Ascending aorta (tissue), 2 donors: Measurements from ENCODE around the gene RPL23. TPM values are rescaled to one million over a fixed set of nuclear protein-coding genes. Genes with fewer than 3 reads are reported as not detected.

Experiments used
- DNase-seq, 2 donors: peaks; one replicate each; pipeline ENCODE4 v3.0.0-alpha.2; 2019; ENCODE audit warnings: low spot score in 2 of 2
- H3K27ac ChIP-seq, 2 donors: fragments of 200-600 bp; sonication (generic); one replicate each; pipeline ENCODE4 v1.5.1; 2016 to 2017; ENCODE audit warnings: mild to moderate bottlenecking in 1 of 2
- H3K27me3 ChIP-seq: fragments of 200-600 bp; sonication (generic); one replicate; pipeline ENCODE4 v1.5.1; 2017
- H3K36me3 ChIP-seq, 2 donors: fragments of 200-600 bp; sonication (generic); one replicate each; pipeline ENCODE4 v1.5.1; 2016
- H3K4me1 ChIP-seq, 2 donors: fragments of 200-600 bp; sonication (generic); one replicate each; pipeline ENCODE4 v1.5.1; 2016 to 2017; ENCODE audit warnings: mild to moderate bottlenecking in 1 of 2
- H3K4me3 ChIP-seq, 2 donors: fragments of 200-600 bp; sonication (generic); one replicate each; pipeline ENCODE4 v1.5.1; 2016 to 2017; ENCODE audit warnings: mild to moderate bottlenecking in 1 of 2
- H3K9me3 ChIP-seq, 2 donors: fragments of 200-600 bp; sonication (generic); one replicate each; pipeline ENCODE4 v1.5.1; 2016
- intact Hi-C: fragments of 100-400 bp; cut with DNase I; formaldehyde crosslinking; loops from one replicate; pipeline ENCODE4 v1.15.1; 2023
- total RNA-seq: library from RNA; depleted of rRNA; stranded (reverse); fragments of >200 nt; gene quantifications from one replicate; pipeline ENCODE4 v1.1.0, GENCODE V29; 2016
- TF ChIP-seq, protein P1 (sequence below), 3 experiments: fragments of 200-600 bp in 2 of 3; fragments of 450-650 bp in 1 of 3; sonication (generic) in 2 of 3; IDR thresholded peaks; one replicate each; pipeline ENCODE4 v1.5.1; 2016 to 2019; ENCODE audit warnings: antibody characterized with exemption in 3 of 3, mild to moderate bottlenecking in 1 of 3, moderate library complexity in 1 of 3

Gene RPL23
- 1,091 TPM for total RNA-seq

DNA sequence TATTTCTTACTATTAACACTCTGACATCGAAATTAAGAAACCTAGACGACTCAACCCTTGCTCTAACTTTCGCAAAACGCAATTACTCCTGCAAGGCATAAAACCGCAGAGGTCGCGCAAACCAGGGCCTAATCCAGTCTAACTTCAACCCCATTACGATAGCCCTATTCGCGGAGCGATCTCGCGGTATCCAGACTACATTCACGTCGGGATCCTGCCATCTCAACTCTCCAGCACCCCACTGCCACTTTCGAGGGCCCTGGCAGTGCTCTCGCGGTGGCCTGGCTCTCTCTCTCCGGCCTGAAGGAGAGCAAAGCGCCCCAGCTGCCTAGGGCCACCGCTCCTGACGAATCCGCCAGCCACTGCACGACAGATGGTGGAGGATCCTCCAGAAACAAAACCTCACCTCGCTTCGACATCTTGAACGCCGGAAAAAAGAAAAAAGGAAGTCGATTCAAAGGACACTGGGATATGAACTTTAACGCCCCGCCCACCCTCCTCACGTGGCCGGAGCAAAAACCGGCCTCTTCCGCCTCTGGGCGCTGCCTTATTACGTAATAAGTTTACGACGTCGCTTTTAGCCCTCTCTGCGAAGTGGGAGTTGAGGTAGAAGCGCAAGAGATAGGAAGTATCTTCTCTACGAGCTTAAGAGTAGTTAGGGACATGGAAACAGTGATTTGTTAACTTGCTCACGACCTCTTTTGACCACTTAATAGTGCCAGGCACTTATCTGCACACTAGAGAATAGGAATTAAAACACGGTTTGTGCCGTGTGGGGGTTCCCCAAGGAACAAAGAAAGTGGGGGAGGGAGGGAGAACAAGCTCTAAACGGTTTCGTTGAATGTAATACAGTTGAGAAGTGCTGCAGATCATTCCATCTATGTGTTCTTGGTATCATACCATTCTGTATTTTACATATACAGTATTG is at the start of gene RPL23:
RPL23 (minus strand) TSS at position 430 of the 928 bp plus-strand sequence; CDS start at position 419, 11 bp downstream.
- Histone ChIP-seq H3K4me3 (peak within 1 kb of the TSS; percentile 70 to 80), H3K4me1 (peaks cover 13 to 19% of the 10 kb centered on the region in 2 donors), H3K27me3 (no peaks in the 10 kb centered on the region), H3K27ac (peak within 1 kb of the TSS; percentile 87 to 91), H3K9me3 (no peaks in the 10 kb centered on the region), H3K36me3 (peaks cover 36 to 44% of the 10 kb centered on the region in 2 donors)
- TF ChIP-seq, protein P1, sequence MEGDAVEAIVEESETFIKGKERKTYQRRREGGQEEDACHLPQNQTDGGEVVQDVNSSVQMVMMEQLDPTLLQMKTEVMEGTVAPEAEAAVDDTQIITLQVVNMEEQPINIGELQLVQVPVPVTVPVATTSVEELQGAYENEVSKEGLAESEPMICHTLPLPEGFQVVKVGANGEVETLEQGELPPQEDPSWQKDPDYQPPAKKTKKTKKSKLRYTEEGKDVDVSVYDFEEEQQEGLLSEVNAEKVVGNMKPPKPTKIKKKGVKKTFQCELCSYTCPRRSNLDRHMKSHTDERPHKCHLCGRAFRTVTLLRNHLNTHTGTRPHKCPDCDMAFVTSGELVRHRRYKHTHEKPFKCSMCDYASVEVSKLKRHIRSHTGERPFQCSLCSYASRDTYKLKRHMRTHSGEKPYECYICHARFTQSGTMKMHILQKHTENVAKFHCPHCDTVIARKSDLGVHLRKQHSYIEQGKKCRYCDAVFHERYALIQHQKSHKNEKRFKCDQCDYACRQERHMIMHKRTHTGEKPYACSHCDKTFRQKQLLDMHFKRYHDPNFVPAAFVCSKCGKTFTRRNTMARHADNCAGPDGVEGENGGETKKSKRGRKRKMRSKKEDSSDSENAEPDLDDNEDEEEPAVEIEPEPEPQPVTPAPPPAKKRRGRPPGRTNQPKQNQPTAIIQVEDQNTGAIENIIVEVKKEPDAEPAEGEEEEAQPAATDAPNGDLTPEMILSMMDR (IDR thresholded peaks at IDR 0.05), result no peak
- peak; percentile 81 to 97 for DNase-seq
- intact Hi-C loops, result loop anchor here (1.0 kb wide), 3 partner anchors 16 to 101 kb away; partner anchors contain the start of genes CWC25 and PSMB3

DNA sequence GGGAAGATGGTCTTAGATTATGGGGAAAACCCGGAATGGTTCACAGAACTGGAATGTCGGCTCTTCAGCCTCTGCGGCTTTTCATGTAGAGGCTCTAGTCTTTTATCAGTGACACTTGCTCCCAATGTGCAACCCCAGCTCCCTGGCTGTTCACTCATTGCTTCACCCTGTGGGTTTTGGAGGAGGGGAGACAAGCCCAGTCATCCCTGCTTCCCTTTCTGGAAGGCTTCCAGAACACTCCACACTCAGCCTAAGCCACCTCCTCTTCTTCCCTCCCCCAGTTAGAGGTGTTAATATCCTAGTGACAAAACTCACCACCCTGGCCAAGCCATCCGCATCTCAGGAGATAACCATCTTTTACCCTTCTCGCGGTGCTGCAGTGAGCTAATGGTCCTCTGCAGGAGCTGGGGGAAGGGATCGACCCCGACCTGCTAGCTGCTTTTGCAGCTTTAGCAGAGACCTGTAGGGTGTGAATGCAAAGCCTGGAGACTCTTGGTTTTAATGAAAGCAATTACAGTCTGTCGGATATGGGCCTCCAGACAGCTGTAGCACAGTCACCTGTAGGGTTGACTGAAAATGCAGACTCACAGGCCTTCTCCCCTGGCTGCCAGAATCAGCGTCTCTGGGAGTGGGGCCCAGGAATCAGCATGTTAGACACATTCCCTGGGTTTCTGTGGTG is 47.6 kb upstream of the RPL23 start:
- Histone ChIP-seq H3K27me3 (no peaks in the 10 kb centered on the region), H3K36me3 (peaks cover 43 to 65% of the 10 kb centered on the region in 2 donors), H3K4me3 (peak overlapping the region in 1 of 2 donors; percentile 6), H3K4me1 (peaks cover 21 to 54% of the 10 kb centered on the region in 2 donors), H3K9me3 (no peaks in the 10 kb centered on the region), H3K27ac (peak overlapping the region; percentile 43 to 56)
- TF ChIP-seq, protein P1 (IDR thresholded peaks at IDR 0.05), result no peak
- intact Hi-C loops, result loop anchor here (10.0 kb wide), 1 partner anchor 64 kb away; the partner anchor contains the start of gene FBXO47
- DNase-seq, result peak; percentile 36 to 81

DNA sequence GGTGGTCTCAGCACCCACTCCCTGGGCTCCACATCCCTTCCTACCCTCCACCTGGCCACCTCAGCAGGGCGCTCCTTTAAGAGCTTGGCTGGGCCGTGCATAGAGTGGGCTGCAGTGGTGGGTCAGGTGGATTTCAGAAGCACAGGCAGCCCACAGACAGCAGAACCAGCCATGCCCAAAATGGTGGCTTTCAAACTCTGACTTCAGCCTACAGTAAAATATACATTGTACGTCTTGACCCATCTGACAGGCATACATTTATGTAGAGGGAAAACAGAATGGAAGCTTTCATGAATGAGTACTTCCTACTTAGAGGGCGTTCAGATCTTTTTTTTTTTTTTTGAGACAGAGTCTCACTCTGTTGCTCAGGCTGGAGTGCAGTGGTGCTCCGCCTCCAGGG is 45.9 kb upstream of the RPL23 start:
- Histone ChIP-seq H3K9me3 (no peaks in the 10 kb centered on the region), H3K36me3 (peaks cover 55 to 67% of the 10 kb centered on the region in 2 donors), H3K4me1 (peaks cover 23 to 54% of the 10 kb centered on the region in 2 donors), H3K27ac (peak overlapping the region; percentile 36 to 51), H3K4me3 (no peak overlapping the region), H3K27me3 (no peaks in the 10 kb centered on the region)
- intact Hi-C loops, result no loop called here
- no peak for DNase-seq
- TF ChIP-seq, protein P1 (IDR thresholded peaks at IDR 0.05), result no peak

DNA sequence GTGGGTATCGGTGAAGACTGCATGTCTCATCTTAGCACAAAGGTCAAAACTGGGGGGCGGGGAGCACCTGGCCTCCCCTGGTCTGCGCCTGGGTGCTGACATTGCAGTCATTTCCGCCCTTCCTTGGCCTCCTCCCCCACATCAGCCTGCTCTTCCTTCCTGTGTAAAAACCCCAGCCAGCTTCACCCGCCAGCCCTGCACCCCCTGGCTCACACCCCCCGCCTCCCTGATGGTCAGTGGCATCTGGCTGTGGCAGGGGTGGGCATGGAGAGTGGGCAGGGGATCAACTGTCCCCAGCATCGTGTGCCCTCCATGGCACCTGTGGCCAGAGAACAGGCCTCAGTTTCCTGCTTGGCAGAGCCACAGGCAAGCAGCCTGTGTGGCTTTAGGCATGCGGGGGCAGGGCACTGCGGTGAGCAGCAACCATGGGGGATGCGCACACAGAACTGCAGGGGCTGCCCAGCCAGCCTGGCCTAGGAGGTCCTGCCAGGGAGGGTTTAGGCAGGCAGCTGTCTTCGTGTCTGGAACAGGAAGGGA is 45.4 kb upstream of the RPL23 start:
- peak overlapping the region; percentile 36 to 51 for H3K27ac ChIP-seq
- H3K27me3 ChIP-seq, result no peaks in the 10 kb centered on the region
- peaks cover 50 to 67% of the 10 kb centered on the region in 2 donors for H3K36me3 ChIP-seq

DNA sequence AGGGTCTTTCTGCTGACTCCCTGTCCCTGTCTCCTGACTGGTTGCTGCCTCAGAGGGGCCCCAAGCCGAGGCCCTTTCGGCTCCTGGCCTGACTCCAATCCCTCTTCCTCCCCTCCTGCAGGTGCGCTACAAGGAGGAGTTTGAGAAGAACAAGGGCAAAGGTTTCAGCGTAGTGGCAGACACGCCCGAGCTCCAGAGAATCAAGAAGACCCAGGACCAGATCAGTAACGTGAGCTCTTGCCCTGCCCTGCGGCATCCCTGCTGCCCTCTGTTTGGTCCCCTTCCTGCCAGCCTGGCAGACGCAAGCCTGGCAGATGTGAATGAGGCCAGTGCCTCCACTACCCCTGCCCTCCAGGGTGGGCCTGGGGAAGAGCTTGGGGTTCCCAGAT is 44.8 kb upstream of the RPL23 start:
- H3K27me3 ChIP-seq, result no peaks in the 10 kb centered on the region
- no peak overlapping the region for H3K4me3 ChIP-seq
- no peaks in the 10 kb centered on the region for H3K9me3 ChIP-seq
- peak overlapping the region; percentile 36 to 51 for H3K27ac ChIP-seq
- peaks cover 26 to 62% of the 10 kb centered on the region in 2 donors for H3K4me1 ChIP-seq
- DNase-seq, result no peak
- intact Hi-C loops, result no loop called here
- TF ChIP-seq, protein P1 (IDR thresholded peaks at IDR 0.05), result no peak
- peaks cover 44 to 63% of the 10 kb centered on the region in 2 donors for H3K36me3 ChIP-seq

More for the DNA sequence above, 45.4 kb upstream of the RPL23 start:
- DNase-seq, result no peak
- Histone ChIP-seq H3K4me1 (peaks cover 26 to 56% of the 10 kb centered on the region in 2 donors), H3K9me3 (no peaks in the 10 kb centered on the region), H3K4me3 (no peak overlapping the region)
- TF ChIP-seq, protein P1 (IDR thresholded peaks at IDR 0.05), result no peak
- intact Hi-C loops, result no loop called here
